ENCODE measurements around the gene LAMP1.

DNA sequence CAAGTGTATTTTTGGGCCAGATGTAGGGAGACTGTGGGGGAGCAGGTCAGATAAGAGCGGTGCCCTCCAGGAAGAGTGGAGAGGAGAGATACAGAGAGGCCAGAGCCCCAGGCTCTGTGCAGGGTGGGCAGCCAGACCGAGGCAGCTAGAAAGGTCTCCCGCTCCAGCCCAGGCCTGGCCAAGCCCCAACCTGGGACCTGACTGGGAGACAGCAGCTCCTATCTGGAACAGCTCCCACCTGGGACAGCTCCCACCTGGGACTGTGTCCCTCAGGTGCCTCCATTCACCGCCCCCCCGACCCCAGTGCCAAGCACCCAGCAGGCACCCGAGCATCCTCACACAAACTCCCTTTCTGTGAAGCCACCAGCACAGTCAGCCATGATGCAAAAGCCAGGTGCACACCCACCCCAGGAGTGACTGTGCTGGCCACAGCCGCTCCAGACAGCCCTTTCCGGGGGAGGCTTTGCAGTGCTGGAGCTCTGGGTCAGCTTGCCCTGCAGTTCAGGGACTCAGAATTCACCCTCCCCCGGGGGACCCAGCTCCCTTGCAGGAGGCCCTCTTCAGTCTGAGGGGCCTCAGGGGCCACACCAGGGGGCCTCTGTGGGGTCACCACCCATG, 69.0 kb downstream of the LAMP1 start:
- TF ChIP-seq, protein P1, sequence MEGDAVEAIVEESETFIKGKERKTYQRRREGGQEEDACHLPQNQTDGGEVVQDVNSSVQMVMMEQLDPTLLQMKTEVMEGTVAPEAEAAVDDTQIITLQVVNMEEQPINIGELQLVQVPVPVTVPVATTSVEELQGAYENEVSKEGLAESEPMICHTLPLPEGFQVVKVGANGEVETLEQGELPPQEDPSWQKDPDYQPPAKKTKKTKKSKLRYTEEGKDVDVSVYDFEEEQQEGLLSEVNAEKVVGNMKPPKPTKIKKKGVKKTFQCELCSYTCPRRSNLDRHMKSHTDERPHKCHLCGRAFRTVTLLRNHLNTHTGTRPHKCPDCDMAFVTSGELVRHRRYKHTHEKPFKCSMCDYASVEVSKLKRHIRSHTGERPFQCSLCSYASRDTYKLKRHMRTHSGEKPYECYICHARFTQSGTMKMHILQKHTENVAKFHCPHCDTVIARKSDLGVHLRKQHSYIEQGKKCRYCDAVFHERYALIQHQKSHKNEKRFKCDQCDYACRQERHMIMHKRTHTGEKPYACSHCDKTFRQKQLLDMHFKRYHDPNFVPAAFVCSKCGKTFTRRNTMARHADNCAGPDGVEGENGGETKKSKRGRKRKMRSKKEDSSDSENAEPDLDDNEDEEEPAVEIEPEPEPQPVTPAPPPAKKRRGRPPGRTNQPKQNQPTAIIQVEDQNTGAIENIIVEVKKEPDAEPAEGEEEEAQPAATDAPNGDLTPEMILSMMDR (conservative IDR thresholded peaks at IDR 0.05; ENCODE audit: low read depth in 2 of 2), result no peak
- TF ChIP-seq EZH2 (IDR thresholded peaks at IDR 0.05; ENCODE audit: low read depth, unreplicated experiment) (no peak), POLR2AphosphoS5 (IDR thresholded peaks at IDR 0.05; ENCODE audit: low read depth) (no peak), CREB1 (CRISPR knock-in tag; IDR thresholded peaks at IDR 0.05; ENCODE audit: low read depth) (no peak), EZH2phosphoT487 (IDR thresholded peaks at IDR 0.05; ENCODE audit: unreplicated experiment) (no peak), STAT1 (IDR thresholded peaks at IDR 0.05; ENCODE audit: unreplicated experiment) (no peak), ZNF331 (CRISPR knock-in tag; IDR thresholded peaks at IDR 0.05; ENCODE audit: low read depth) (no peak), JUNB (IDR thresholded peaks at IDR 0.05; ENCODE audit: unreplicated experiment) (no peak), NANOG (IDR thresholded peaks at IDR 0.05; ENCODE audit: borderline replicate concordance) (no peak), ZNF114 (CRISPR knock-in tag; IDR thresholded peaks at IDR 0.05) (no peak)
- TF ChIP-seq, protein P2, sequence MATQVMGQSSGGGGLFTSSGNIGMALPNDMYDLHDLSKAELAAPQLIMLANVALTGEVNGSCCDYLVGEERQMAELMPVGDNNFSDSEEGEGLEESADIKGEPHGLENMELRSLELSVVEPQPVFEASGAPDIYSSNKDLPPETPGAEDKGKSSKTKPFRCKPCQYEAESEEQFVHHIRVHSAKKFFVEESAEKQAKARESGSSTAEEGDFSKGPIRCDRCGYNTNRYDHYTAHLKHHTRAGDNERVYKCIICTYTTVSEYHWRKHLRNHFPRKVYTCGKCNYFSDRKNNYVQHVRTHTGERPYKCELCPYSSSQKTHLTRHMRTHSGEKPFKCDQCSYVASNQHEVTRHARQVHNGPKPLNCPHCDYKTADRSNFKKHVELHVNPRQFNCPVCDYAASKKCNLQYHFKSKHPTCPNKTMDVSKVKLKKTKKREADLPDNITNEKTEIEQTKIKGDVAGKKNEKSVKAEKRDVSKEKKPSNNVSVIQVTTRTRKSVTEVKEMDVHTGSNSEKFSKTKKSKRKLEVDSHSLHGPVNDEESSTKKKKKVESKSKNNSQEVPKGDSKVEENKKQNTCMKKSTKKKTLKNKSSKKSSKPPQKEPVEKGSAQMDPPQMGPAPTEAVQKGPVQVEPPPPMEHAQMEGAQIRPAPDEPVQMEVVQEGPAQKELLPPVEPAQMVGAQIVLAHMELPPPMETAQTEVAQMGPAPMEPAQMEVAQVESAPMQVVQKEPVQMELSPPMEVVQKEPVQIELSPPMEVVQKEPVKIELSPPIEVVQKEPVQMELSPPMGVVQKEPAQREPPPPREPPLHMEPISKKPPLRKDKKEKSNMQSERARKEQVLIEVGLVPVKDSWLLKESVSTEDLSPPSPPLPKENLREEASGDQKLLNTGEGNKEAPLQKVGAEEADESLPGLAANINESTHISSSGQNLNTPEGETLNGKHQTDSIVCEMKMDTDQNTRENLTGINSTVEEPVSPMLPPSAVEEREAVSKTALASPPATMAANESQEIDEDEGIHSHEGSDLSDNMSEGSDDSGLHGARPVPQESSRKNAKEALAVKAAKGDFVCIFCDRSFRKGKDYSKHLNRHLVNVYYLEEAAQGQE (IDR thresholded peaks at IDR 0.05; ENCODE audit: unreplicated experiment), result peak; percentile 43
- TF ChIP-seq, protein P3, sequence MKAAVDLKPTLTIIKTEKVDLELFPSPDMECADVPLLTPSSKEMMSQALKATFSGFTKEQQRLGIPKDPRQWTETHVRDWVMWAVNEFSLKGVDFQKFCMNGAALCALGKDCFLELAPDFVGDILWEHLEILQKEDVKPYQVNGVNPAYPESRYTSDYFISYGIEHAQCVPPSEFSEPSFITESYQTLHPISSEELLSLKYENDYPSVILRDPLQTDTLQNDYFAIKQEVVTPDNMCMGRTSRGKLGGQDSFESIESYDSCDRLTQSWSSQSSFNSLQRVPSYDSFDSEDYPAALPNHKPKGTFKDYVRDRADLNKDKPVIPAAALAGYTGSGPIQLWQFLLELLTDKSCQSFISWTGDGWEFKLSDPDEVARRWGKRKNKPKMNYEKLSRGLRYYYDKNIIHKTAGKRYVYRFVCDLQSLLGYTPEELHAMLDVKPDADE (IDR thresholded peaks at IDR 0.05), result no peak

Measured in GM23338 (cell line).